ENCODE results near the gene CAPN9.
"Not testable (repeated sequence)": the region's sequence is repeated elsewhere in the genome, so short reads cannot be mapped to it uniquely, and the experiment has no call there.

The CAPN9 gene

GRCh38 chr1:230711245-230711644 is 35.9 kb upstream of the CAPN9 start:
- no peak for DNase-seq

GRCh38 chr1:230712470-230712942 is 34.7 kb upstream of the CAPN9 start:
- DNase-seq, result no peak

GRCh38 chr1:230713138-230713537 is 34.0 kb upstream of the CAPN9 start:
- DNase-seq, result no peak

- no peak for DNase-seq
Observed at GRCh38 chr1:230713547-230713914, 33.7 kb upstream of the CAPN9 start.

- no peak for DNase-seq
Observed at GRCh38 chr1:230713915-230714764, 33.0 kb upstream of the CAPN9 start, which contains the start of gene AGT. Gene AGT (minus strand): TSS chr1:230714122. CDS start chr1:230710823, 3,299 bp downstream.

- no peak for DNase-seq
Observed at GRCh38 chr1:230715510-230715909, 31.7 kb upstream of the CAPN9 start.

GRCh38 chr1:230716453-230716852 is 30.7 kb upstream of the CAPN9 start:
- not testable (repeated sequence) for DNase-seq

- DNase-seq, result no peak
Observed at GRCh38 chr1:230717251-230717650, 29.9 kb upstream of the CAPN9 start.

GRCh38 chr1:230721849-230722522 is 25.2 kb upstream of the CAPN9 start:
- DNase-seq, result not testable (repeated sequence)

GRCh38 chr1:230725256-230726012 is 21.8 kb upstream of the CAPN9 start:
- no peak for DNase-seq

GRCh38 chr1:230728710-230729392 is 18.3 kb upstream of the CAPN9 start:
- no peak for DNase-seq

GRCh38 chr1:230730977-230731376 is 16.2 kb upstream of the CAPN9 start:
- no peak for DNase-seq

- DNase-seq, result no peak
Observed at GRCh38 chr1:230735447-230735846, 11.7 kb upstream of the CAPN9 start.

GRCh38 chr1:230737622-230738262 is 9.4 kb upstream of the CAPN9 start:
- DNase-seq, result no peak

- no peak for DNase-seq
Observed at GRCh38 chr1:230739564-230740290, 7.5 kb upstream of the CAPN9 start.

- DNase-seq, result no peak
Observed at GRCh38 chr1:230743899-230744298, 3.3 kb upstream of the CAPN9 start.

- no peak for DNase-seq
Observed at GRCh38 chr1:230744382-230744781, 2.8 kb upstream of the CAPN9 start.

GRCh38 chr1:230745071-230745470 is 2.1 kb upstream of the CAPN9 start:
- DNase-seq, result no peak

GRCh38 chr1:230746617-230747016 is 571 bp upstream of the CAPN9 start:
- DNase-seq, result no peak

GRCh38 chr1:230747890-230748800 is 957 bp downstream of the CAPN9 start:
- DNase-seq, result no peak
